Stimulated activated CD8-positive, alpha-beta memory T cell treated with anti-CD3 and anti-CD28 coated beads, Interleukin-15, amount 100 ng/mL, for 24 hours (primary cell): Measurements from ENCODE around the gene DLGAP1.
"Not testable (repeated sequence)": the region's sequence is repeated elsewhere in the genome, so short reads cannot be mapped to it uniquely, and the experiment has no call there.

Experiments
- DNase-seq: peaks from one replicate; pipeline ENCODE4 v3.0.0-alpha.2; 2020; ENCODE audit warnings: low read depth

The DLGAP1 gene

DNA sequence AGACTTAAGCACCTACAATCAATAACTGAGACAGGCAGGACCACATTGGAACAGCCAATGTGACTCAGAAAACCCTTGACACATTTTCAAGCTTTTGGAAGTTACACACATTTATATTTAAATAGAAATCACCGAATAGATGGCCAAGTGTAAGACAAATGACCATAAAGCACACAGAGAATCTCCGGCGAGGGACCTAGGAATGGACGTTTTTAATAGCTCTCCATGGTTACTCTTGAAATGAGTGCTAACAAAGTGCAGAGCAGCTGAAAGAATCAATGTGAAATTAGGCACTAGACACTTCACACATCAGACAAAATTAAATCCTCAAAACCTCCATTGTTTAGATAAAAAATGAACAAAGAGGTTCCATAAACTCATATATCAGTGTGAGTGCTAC is 376.9 kb downstream of the DLGAP1 start:
- DNase-seq = no peak

GRCh38 chr18:4077721-4078120 is 377.4 kb downstream of the DLGAP1 start:
- DNase-seq = no peak

DNA sequence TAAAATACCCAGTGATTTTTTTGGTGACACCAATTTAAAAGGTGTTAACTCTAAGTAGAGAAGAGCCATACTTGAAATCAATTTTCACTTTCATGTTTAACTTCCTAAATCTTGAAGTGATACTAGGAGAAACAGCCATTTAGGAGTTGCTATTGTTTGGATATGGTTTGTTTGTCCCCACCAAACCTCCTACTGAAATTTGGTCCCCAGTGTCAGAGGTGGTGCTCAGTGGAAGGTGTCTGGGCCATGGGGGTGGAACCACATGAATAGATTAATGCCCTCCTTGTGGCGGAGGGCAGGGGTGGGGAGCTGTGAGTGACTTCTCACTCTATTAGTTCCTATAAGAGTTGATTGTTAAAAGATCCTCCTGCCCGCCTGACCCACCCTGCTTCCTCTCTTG is 377.9 kb downstream of the DLGAP1 start:
- no peak for DNase-seq

DNA sequence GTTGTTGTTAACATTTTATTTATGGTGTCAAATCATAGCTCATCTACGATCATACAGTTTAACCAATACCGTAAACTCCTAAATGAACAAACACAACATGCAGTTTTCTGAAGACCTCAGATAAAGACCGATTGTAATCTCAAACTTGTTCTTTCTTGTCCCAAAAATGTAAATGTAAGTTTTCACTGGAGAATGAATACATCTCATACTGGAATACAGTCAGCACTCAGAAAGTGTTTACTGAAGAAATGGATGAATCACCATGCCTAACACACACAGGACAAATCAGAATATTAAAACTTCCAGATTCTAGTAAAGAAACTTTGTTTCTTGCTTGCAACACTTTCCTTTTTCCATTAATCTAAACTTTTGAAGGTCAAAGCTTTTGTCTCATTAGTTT is 380.5 kb downstream of the DLGAP1 start:
- no peak for DNase-seq

GRCh38 chr18:4069183-4069582 is 385.9 kb downstream of the DLGAP1 start:
- no peak for DNase-seq

GRCh38 chr18:4068552-4069158 is 386.5 kb downstream of the DLGAP1 start:
- DNase-seq = no peak

- no peak for DNase-seq
These were observed 391.6 kb downstream of the DLGAP1 start for GRCh38 chr18:4063545-4063944.

GRCh38 chr18:4060427-4061281 is 394.5 kb downstream of the DLGAP1 start:
- no peak for DNase-seq

GRCh38 chr18:4058179-4058578 is 396.9 kb downstream of the DLGAP1 start:
- no peak for DNase-seq

DNA sequence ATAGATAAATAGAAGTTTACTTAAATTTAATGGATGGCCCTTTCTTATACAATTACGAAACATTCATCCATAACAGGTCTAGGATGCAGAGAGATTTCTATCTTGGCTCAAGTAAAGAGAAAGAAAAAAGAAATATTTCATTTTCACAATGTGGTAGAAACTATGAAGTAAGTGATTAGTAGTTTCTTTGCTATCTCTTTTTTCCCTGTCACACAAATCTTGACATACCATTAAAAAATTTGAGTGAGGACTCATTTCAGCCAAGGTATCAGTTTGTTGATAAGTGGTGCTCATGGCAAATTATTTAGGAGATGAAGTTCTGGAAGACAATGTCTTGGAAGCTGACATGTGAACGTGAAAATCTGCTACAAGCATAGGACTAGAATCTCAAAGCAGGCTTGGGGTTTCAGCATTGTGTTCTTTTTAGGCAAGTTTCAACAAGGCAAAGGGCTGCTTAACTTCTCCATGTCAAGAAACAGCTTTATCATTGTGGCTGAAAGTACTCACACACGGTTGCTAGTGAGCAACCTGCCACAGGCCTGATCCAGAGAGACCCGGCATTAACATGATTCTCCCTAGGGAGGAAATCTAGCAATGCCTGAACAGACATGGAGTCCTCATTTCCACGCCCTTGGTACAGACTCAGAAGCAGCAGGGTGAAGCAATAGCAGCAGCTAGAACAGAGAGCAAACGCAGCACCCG is 414.6 kb downstream of the DLGAP1 start:
- DNase-seq = no peak

GRCh38 chr18:4035521-4035920 is 419.6 kb downstream of the DLGAP1 start:
- no peak for DNase-seq

DNA sequence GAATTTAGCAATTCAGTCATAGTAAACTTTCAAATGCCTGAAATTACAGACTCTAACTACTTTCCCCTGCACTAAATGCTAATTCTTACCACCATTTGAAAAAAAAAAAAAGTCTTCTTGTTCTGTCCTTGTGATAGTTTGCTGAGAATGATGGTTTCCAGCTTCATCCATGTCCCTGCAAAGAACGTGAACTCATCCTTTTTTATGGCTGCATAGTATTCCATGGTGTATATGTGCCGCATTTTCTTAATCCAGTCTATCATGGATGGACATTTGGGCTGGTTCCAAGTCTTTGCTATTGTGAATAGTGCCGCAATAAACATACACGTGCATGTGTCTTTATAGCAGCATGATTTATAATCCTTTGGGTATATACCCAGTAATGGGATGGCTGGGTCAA is 420.3 kb downstream of the DLGAP1 start:
- DNase-seq = not testable (repeated sequence)

DNA sequence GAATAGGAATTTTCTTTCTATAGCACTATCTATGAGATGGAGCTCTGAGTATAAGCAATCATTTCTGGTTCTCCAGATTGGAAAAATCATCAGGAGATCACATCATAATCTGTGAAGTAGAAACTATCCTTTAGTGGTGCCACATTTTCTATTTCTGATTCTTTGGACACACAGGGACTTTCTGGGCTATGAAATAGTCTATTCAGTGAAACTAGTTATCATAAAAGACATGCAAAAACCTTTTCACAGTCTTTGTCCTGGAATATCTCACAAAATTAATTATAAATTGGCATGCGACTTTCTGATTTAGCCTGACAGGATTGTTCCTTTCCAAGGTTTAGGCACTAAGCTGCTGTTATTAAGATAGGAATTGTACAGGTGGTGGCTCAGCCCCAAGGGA is 428.6 kb downstream of the DLGAP1 start:
- DNase-seq = no peak

- no peak for DNase-seq
These were observed 430.4 kb downstream of the DLGAP1 start for GRCh38 chr18:4024702-4025101.

- DNase-seq = not testable (repeated sequence)
These were observed 432.4 kb downstream of the DLGAP1 start for GRCh38 chr18:4022749-4023148.

GRCh38 chr18:4020026-4020425 is 435.1 kb downstream of the DLGAP1 start:
- DNase-seq = no peak

GRCh38 chr18:4017480-4017879 is 437.6 kb downstream of the DLGAP1 start:
- DNase-seq = no peak

DNA sequence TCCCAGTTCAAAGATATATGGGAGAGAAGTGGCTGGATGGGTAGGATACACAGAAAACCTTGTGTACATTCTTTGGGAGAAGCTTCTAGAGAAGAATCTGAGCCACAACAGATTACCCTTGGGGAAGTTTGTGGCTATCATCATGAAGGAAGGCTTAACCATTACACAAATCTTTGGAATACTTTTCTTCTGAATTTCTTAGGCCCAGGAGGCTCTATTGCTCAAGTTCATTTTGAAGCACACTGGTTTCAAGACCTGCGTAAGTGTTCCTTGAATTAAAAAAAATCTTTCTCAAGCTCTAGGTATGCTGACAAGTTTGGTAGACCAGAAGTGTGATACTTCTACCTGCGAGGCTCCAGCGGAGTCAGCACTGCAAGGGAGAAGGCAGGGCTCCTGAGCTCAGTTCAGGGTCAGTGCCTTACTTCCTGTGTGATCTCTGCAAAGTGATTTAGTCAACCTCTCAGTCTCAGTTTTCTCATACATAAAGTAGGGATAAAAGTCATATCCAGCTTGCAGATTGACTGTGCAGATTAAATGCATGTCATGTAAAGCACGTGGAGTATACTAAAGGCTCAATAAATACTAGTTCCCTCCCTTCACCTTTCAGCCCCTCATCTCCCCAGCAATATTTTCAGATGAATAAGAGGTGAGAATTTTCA is 438.6 kb downstream of the DLGAP1 start:
- DNase-seq = no peak

DNA sequence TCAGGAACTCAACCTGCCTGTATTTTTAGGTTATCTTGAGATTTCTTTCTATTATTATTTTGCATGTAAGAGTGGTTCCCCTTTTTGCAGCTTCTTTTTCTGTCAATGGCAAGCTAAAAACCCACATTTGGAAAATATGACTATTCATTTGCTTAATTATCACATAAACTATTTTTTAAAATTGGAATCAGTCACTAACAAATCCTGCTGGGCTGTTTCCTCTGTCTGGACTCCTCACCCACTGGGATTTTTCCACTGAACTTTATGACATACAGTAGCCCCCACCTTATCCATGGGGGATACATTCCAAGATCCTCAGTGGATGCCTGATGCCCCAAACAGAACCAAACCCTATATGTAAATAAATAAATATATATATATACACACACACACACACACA is 447.3 kb downstream of the DLGAP1 start:
- DNase-seq = no peak

- DNase-seq = no peak
These were observed 450.8 kb downstream of the DLGAP1 start for GRCh38 chr18:4004183-4004829.

GRCh38 chr18:3998698-3999333 is 456.3 kb downstream of the DLGAP1 start:
- DNase-seq = no peak
